ENCODE results near the gene SLC6A3. TPM values are rescaled to one million over a fixed set of nuclear protein-coding genes. Genes with fewer than 3 reads are reported as not detected.
A peak's percentile ranks its signal among the peaks of the same experiment; 100 is the strongest.

SLC6A3 gene
- total RNA-seq (2014; rRNA removed) = not detected in 2 replicates
- not detected for polyA plus RNA-seq (2012)

- DNase-seq (ENCODE audit: low read depth) = no peak
Observed at GRCh38 chr5:1445313-1445688, at the start of gene SLC6A3. Gene SLC6A3 (minus strand): TSS chr5:1445440. CDS start chr5:1443197, 2,243 bp downstream.

- DNase-seq (ENCODE audit: low read depth) = no peak
Observed at GRCh38 chr5:1493941-1494340, 48.7 kb upstream of the SLC6A3 start.

DNA sequence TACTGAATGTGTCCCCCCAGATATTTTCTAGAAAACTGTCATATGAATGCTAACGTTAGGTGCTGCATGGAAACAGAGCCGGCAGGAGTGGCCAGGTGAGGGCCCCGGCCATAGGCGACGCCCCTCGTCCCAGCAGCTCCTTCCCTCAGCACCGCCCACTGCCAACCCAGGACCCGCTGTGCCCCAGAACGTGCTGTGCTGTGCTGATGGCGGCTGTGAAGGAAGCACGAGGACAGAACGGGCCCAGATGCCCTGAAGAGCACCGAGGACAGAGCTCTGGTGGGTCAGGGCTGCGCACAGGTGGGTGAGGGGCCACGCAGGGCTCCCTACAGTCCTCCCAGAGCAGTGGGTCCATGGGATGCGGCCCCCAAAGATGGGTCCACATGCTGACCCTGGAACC lies 48.2 kb upstream of the SLC6A3 start:
- DNase-seq (ENCODE audit: low read depth) = no peak

- no peak for DNase-seq (ENCODE audit: low read depth)
Observed at GRCh38 chr5:1492757-1493156, 47.5 kb upstream of the SLC6A3 start.

- no peak for DNase-seq (ENCODE audit: low read depth)
Observed at GRCh38 chr5:1490376-1490775, 45.1 kb upstream of the SLC6A3 start.

DNA sequence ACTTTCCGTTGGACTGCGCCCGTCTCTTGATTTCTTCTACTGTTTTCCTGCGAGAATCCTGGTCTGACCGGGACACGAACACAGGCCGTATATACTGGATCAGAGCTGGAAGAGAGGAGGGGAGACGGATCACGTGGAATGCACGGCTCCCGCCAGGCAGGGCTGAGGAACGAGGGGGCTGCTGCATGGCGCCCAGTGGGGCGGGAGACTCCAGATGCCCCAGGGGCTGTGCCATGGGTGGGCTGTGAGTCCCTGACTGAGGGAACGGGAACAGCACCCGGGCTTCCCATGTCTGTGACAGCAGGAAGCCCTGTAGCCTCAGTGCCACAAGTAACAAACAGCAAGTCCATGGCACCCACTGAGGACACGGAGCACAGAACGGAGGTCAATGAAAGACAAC lies 44.5 kb upstream of the SLC6A3 start:
- no peak for DNase-seq (ENCODE audit: low read depth)

DNA sequence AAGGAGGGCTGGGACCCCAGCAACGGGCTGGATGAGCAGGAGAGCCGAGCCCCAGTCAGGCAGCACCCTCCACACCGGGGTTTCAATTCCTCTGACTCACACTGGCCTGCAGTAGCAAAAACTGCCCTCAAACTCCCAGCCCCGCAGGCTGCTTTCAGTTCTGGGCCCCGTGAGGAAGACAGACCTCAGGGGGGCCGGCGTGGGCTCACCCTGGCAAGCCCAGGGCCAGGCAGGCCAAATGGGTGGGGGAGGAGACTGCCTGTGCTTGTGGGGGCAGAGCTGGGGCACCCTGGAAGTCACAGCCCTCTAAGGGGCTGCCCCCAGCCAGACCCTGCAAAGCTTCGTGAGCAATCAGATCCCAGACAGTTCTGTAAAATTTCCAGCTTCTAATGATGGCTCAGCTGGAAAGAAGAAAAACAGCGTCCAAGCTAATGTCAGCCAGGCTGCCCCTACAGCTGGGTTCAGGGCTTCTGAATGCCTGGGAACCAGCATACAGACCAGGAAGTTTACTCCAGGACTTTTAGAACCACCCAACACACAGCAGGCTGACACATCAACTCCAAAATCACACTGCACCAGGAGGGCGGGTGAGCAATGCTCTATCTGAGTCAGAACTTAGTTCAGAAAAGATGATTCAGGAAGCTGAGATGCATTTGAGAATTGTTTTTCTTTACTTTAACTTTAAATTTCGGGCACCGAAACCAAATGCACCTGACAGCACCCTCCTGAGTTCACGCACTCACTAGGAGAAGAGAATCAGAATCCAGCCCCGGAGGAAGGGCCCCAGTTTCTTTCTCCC lies 43.8 kb upstream of the SLC6A3 start:
- peak; percentile 80 for DNase-seq (ENCODE audit: low read depth)

GRCh38 chr5:1487079-1487764 lies 42.0 kb upstream of the SLC6A3 start:
- no peak for DNase-seq (ENCODE audit: low read depth)

DNA sequence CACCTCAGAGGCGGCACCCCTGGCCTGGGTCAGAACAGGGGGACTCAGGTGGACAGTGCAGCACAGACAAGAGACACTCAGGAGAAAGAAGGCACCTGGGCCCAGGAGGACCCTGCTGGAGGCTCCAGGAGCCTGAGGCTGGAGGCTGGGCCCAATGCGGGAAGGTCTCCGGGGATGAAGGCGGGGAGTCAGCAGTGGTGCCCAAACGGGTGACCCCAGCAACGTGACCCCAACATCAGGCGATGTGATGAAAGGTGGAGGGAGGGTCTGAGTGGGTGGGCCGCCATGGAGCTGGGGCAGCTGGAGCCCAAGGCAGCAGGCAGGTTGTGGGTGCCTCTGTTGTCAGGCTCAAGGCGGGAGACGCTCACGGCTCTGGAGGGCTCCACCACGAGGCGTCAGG lies 41.0 kb upstream of the SLC6A3 start:
- no peak for DNase-seq (ENCODE audit: low read depth)

DNA sequence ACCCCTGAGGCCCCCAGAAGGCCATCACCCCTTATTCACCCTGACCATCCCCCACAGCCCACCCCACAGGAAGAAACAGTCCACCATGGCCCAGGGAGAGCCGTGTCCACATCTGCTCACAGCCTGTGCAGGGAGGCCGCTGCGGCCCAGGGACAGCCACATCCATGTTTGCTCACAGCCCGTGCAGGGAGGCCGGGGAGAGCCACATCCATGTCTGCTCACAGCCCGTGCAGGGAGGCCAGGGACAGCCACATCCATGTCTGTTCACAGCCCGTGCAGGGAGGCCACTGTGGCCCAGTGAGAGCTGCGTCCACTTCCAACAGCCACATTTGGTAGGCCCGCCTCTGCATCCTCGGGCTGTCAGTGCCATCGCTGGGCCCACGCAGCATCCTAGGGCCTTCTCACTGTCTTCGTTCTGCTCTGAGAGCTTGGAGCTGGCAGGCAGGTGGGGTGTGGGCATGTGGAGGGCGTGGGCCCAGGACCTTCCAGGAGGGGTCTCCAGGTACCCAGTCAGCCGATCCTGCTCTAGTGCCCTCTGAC lies 40.4 kb upstream of the SLC6A3 start:
- DNase-seq (ENCODE audit: low read depth) = no peak

DNA sequence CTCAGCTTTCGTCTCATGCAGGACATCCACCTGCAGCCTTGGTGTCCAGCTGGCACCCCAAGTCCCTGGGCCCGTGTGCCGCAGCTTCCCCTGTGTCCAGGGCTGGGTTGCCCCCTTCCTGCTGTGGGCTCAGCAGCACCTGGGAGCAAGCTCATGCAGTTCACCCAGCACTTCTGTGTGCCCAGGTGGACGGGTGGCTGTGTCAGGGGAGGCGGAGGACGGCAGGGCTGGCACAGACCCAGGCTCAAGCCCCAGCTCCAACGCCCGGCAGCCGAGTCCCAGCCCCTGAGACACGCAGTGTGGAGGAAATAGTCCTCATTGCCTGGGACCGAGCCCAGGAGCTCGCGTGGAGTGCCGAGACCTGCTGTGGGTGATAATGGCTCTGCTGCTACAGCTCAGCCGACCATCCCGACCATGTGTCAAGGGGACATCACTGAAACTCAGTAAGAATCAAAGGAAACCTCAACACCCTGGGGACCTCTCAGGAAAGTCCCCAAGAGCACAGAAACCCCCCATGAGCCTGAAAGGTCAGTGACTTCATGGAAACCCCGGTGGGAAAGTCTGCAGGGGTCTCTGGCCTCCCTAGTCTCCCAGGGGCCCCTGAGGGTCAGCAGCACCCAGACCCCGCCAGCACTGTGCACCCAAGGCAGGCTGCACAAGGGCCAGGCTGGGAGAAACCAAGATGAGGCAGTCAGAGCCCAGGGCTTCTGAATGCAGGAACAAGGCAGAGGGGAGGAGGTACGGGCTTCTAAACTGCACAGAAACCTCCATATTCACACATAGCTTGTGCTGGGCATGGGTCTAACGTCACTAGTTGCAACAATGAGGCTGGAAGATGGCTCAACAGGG lies 39.7 kb upstream of the SLC6A3 start:
- DNase-seq (ENCODE audit: low read depth) = no peak

- DNase-seq (ENCODE audit: low read depth) = no peak
Observed at GRCh38 chr5:1483856-1484729, 38.9 kb upstream of the SLC6A3 start.

GRCh38 chr5:1483064-1483463 lies 37.8 kb upstream of the SLC6A3 start:
- DNase-seq (ENCODE audit: low read depth) = no peak

- DNase-seq (ENCODE audit: low read depth) = no peak
Observed at GRCh38 chr5:1481959-1482331, 36.7 kb upstream of the SLC6A3 start.

GRCh38 chr5:1481266-1481958 lies 36.2 kb upstream of the SLC6A3 start:
- DNase-seq (ENCODE audit: low read depth) = no peak

DNA sequence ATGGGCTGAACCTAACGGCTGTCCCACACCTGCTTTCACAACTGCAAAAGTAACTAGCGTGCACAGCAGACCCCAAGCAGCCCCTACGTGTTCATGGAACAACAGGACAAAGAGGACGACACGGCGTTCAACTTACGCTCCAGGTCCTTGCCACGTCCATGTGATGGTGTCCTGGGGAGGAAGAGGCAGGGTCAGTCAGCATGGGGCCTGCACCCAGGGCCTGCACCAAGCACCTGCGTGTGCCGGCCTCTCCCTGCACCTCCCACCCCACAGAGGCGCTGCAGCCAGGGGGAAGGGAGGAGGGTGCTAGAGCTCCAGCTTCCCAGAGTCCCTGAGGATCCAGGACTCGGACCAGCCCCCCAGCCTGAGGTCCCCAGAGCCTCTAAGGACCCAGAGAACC lies 35.6 kb upstream of the SLC6A3 start:
- no peak for DNase-seq (ENCODE audit: low read depth)

- DNase-seq (ENCODE audit: low read depth) = no peak
Observed at GRCh38 chr5:1480217-1480616, 35.0 kb upstream of the SLC6A3 start.

GRCh38 chr5:1479581-1480188 lies 34.4 kb upstream of the SLC6A3 start:
- DNase-seq (ENCODE audit: low read depth) = peak; percentile 11

GRCh38 chr5:1479066-1479465 lies 33.8 kb upstream of the SLC6A3 start:
- DNase-seq (ENCODE audit: low read depth) = no peak

Data from LHCN-M2 (cell line).